ENCODE results near the gene RNF17.
"Not testable (repeated sequence)": the region's sequence is repeated elsewhere in the genome, so short reads cannot be mapped to it uniquely, and the experiment has no call there.

RNF17 gene

GRCh38 chr13:24821207-24821606 is 57.2 kb downstream of the RNF17 start:
- Histone ChIP-seq H3K27ac (replicated peaks) (no peak overlapping the region), H3K4me3 (replicated peaks; ENCODE audit: insufficient read depth, low read length) (no peak overlapping the region), H3K27me3 (ENCODE audit: insufficient read depth, poor library complexity, severe bottlenecking) (peaks cover 8% of the 10 kb centered on the region)
- no peak for TF ChIP-seq SPI1 (IDR thresholded peaks at IDR 0.05; ENCODE audit: borderline replicate concordance, low read depth)
- TF ChIP-seq REST (IDR thresholded peaks at IDR 0.05; ENCODE audit: insufficient replicate concordance, low read depth): no peak
- no peak for TF ChIP-seq GABPA (IDR thresholded peaks at IDR 0.05; ENCODE audit: low read depth)
- no peak for TF ChIP-seq POLR2AphosphoS5 (IDR thresholded peaks at IDR 0.05; ENCODE audit: low read depth)
- TF ChIP-seq CTCF (IDR thresholded peaks at IDR 0.05; ENCODE audit: insufficient read depth, low read length): no peak
- DNase-seq (ENCODE audit: low read depth in 1 of 2, low spot score in 1 of 2): no peak

GRCh38 chr13:24822640-24823039 is 58.7 kb downstream of the RNF17 start:
- no peak for DNase-seq (ENCODE audit: low read depth in 1 of 2, low spot score in 1 of 2)
- Histone ChIP-seq H3K27ac (replicated peaks) (no peak overlapping the region), H3K27me3 (ENCODE audit: insufficient read depth, poor library complexity, severe bottlenecking) (peaks cover 8% of the 10 kb centered on the region)

GRCh38 chr13:24823122-24823710 is 59.2 kb downstream of the RNF17 start:
- H3K27ac ChIP-seq (replicated peaks); H3K4me3 ChIP-seq (replicated peaks; ENCODE audit: insufficient read depth, low read length); H3K27me3 ChIP-seq (ENCODE audit: insufficient read depth, poor library complexity, severe bottlenecking); DNase-seq (ENCODE audit: low read depth in 1 of 2, low spot score in 1 of 2): not testable (repeated sequence)

More at GRCh38 chr13:24822640-24823039, 58.7 kb downstream of the RNF17 start:
- H3K4me3 ChIP-seq (replicated peaks; ENCODE audit: insufficient read depth, low read length): no peak overlapping the region
- TF ChIP-seq POLR2AphosphoS5 (IDR thresholded peaks at IDR 0.05; ENCODE audit: low read depth) (no peak), REST (IDR thresholded peaks at IDR 0.05; ENCODE audit: insufficient replicate concordance, low read depth) (no peak), CTCF (IDR thresholded peaks at IDR 0.05; ENCODE audit: insufficient read depth, low read length) (no peak), SPI1 (IDR thresholded peaks at IDR 0.05; ENCODE audit: borderline replicate concordance, low read depth) (no peak), GABPA (IDR thresholded peaks at IDR 0.05; ENCODE audit: low read depth) (no peak)

- TF ChIP-seq SPI1 (IDR thresholded peaks at IDR 0.05; ENCODE audit: borderline replicate concordance, low read depth) (no peak), REST (IDR thresholded peaks at IDR 0.05; ENCODE audit: insufficient replicate concordance, low read depth) (no peak), CTCF (IDR thresholded peaks at IDR 0.05; ENCODE audit: insufficient read depth, low read length) (no peak), POLR2AphosphoS5 (IDR thresholded peaks at IDR 0.05; ENCODE audit: low read depth) (no peak), GABPA (IDR thresholded peaks at IDR 0.05; ENCODE audit: low read depth) (no peak)
- no peak for DNase-seq (ENCODE audit: low read depth in 1 of 2, low spot score in 1 of 2)
- Histone ChIP-seq H3K27me3 (ENCODE audit: insufficient read depth, poor library complexity, severe bottlenecking) (peaks cover 12% of the 10 kb centered on the region), H3K4me3 (replicated peaks; ENCODE audit: insufficient read depth, low read length) (no peak overlapping the region), H3K27ac (replicated peaks) (no peak overlapping the region)
Measured at GRCh38 chr13:24827799-24828198, 63.8 kb downstream of the RNF17 start.

Data from HL-60 (cell line).